NT2/D1 (cell line): ENCODE results near the gene TMEM132A.

Experiments
- YY1 ChIP-seq: IDR thresholded peaks from 2 replicates; pipeline ENCODE4 v1.6.1; 2011; ENCODE audit not compliant: insufficient read length, insufficient read depth
- ZNF274 ChIP-seq: IDR thresholded peaks from 2 replicates; pipeline ENCODE4 v1.6.1; 2011; ENCODE audit warnings: mild to moderate bottlenecking, low read depth, low read length

- TF ChIP-seq YY1, result no peak
- no peak for TF ChIP-seq ZNF274
These were observed 34.4 kb upstream of the TMEM132A start for GRCh38 chr11:60889869-60890311.
